Kidney epithelial cell (primary cell): Measurements from ENCODE around the gene COL26A1. TPM values are rescaled to one million over a fixed set of nuclear protein-coding genes. Genes with fewer than 3 reads are reported as not detected.

ENCODE experiments used
- DNase-seq: peaks from one replicate; pipeline ENCODE4 v3.0.0-alpha.2; 2010; ENCODE audit warnings: low read depth
- H3K27me3 ChIP-seq: 2 replicates; pipeline ENCODE4 v1.6.0; 2011; ENCODE audit warnings: low read length; ENCODE audit not compliant: control insufficient read depth, insufficient read depth
- H3K36me3 ChIP-seq: 2 replicates; pipeline ENCODE4 v1.5.1; 2011; ENCODE audit warnings: low read length; ENCODE audit not compliant: control insufficient read depth, insufficient read depth
- H3K4me3 ChIP-seq: 2 replicates; pipeline ENCODE4 v1.5.1; 2011; ENCODE audit warnings: low read depth, mild to moderate bottlenecking, control low read depth, low read length
- CTCF ChIP-seq: IDR thresholded peaks from 2 replicates; pipeline ENCODE4 v1.5.1; 2011; ENCODE audit warnings: mild to moderate bottlenecking, moderate library complexity, low read length, control low read depth, inconsistent platforms; ENCODE audit not compliant: insufficient read depth, poor library complexity, severe bottlenecking
- total RNA-seq: library from RNA; depleted of rRNA; stranded (reverse); fragments of >200 nt; gene quantifications from 2 replicates; pipeline ENCODE4 v1.2.3, GENCODE V29; 2015

The COL26A1 gene
- total RNA-seq, 1 donor from 2014 or later, result 0.42 TPM

- TF ChIP-seq CTCF, result no peak
- no peak overlapping the region for H3K4me3 ChIP-seq
- H3K27me3 ChIP-seq, result peaks cover 4% of the 10 kb centered on the region
- H3K36me3 ChIP-seq, result no peaks in the 10 kb centered on the region
- no peak for DNase-seq
Observed at GRCh38 chr7:101507327-101507726, 144.7 kb downstream of the COL26A1 start.

GRCh38 chr7:101507791-101508252 lies 145.1 kb downstream of the COL26A1 start:
- peaks cover 4% of the 10 kb centered on the region for H3K27me3 ChIP-seq
- TF ChIP-seq CTCF, result peak; percentile 95
- no peak overlapping the region for H3K4me3 ChIP-seq
- DNase-seq, result no peak
- H3K36me3 ChIP-seq, result no peaks in the 10 kb centered on the region

- DNase-seq, result no peak
- Histone ChIP-seq H3K27me3 (peaks cover 10% of the 10 kb centered on the region), H3K4me3 (no peak overlapping the region), H3K36me3 (no peaks in the 10 kb centered on the region)
- no peak for TF ChIP-seq CTCF
Observed at GRCh38 chr7:101510297-101510696, 147.6 kb downstream of the COL26A1 start.

GRCh38 chr7:101511965-101512364 lies 149.3 kb downstream of the COL26A1 start:
- no peak overlapping the region for H3K4me3 ChIP-seq
- H3K36me3 ChIP-seq, result no peaks in the 10 kb centered on the region
- peaks cover 11% of the 10 kb centered on the region for H3K27me3 ChIP-seq
- no peak for DNase-seq
- TF ChIP-seq CTCF, result no peak

- Histone ChIP-seq H3K27me3 (peaks cover 19% of the 10 kb centered on the region), H3K36me3 (no peaks in the 10 kb centered on the region), H3K4me3 (no peak overlapping the region)
- no peak for DNase-seq
- no peak for TF ChIP-seq CTCF
Observed at GRCh38 chr7:101516851-101517250, 154.2 kb downstream of the COL26A1 start.

GRCh38 chr7:101517304-101517703 lies 154.6 kb downstream of the COL26A1 start:
- Histone ChIP-seq H3K4me3 (no peak overlapping the region), H3K27me3 (peaks cover 19% of the 10 kb centered on the region), H3K36me3 (no peaks in the 10 kb centered on the region)
- DNase-seq, result no peak
- TF ChIP-seq CTCF, result no peak
